Mesothelial cell of epicardium (in vitro differentiated cells): ENCODE data around the gene RAD51B. TPM values are rescaled to one million over a fixed set of nuclear protein-coding genes. Genes with fewer than 3 reads are reported as not detected.
A peak's percentile ranks its signal among the peaks of the same experiment; 100 is the strongest.

Source experiments
- DNase-seq, 2 experiments: peaks; one replicate each; pipeline ENCODE4 v3.0.0; 2021; ENCODE audit warnings: low spot score in 2 of 2; ENCODE audit not compliant: unreplicated experiment in 2 of 2
- H3K27ac Mint-ChIP-seq: 2 replicates; pipeline ENCODE4 v1.8.0; 2021; ENCODE audit warnings: mixed read lengths
- H3K27me3 Mint-ChIP-seq: 2 replicates; pipeline ENCODE4 v1.8.0; 2021; ENCODE audit warnings: low read depth, mixed read lengths
- H3K36me3 Mint-ChIP-seq: 2 replicates; pipeline ENCODE4 v1.8.0; 2021; ENCODE audit warnings: mixed read lengths
- H3K4me1 Mint-ChIP-seq: 2 replicates; pipeline ENCODE4 v1.8.0; 2021; ENCODE audit warnings: mixed read lengths
- H3K4me3 Mint-ChIP-seq: 2 replicates; pipeline ENCODE4 v1.8.0; 2021; ENCODE audit warnings: mild to moderate bottlenecking, moderate library complexity, mixed read lengths
- H3K9me3 Mint-ChIP-seq: 2 replicates; pipeline ENCODE4 v1.8.0; 2021; ENCODE audit warnings: mixed read lengths
- total RNA-seq: library from RNA; stranded (reverse); gene quantifications from 3 replicates; pipeline ENCODE4 v1.2.1, GENCODE V29; 2021
- TF ChIP-seq, protein P1 (sequence below): fragments of 200-600 bp; sonication (generic); IDR thresholded peaks from one replicate; pipeline ENCODE4 v1.5.0; 2021; ENCODE audit warnings: antibody characterized with exemption; ENCODE audit not compliant: unreplicated experiment

The RAD51B gene
- total RNA-seq, 1 donor from 2014 or later: 34.7 TPM

DNA sequence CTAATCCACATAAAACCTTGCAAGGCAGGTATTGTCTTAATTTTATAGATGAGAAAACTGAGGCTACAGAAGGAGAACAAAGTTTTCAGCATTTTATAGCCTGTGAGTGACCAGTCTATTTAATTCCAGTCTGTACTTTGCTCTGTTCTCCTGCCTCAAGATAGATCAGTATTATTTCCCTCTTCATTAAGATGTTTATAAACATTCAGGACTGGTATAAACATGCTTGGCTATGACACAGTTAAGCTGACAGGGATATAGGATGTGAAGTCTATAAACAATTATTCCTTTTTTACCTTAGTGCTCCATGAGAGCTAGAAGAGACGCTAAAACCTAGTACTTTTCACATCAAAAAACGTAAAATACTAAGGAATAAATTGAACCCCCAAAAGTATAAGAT lies 287.3 kb downstream of the RAD51B start:
- peaks cover 20% of the 10 kb centered on the region for H3K9me3 Mint-ChIP-seq

DNA sequence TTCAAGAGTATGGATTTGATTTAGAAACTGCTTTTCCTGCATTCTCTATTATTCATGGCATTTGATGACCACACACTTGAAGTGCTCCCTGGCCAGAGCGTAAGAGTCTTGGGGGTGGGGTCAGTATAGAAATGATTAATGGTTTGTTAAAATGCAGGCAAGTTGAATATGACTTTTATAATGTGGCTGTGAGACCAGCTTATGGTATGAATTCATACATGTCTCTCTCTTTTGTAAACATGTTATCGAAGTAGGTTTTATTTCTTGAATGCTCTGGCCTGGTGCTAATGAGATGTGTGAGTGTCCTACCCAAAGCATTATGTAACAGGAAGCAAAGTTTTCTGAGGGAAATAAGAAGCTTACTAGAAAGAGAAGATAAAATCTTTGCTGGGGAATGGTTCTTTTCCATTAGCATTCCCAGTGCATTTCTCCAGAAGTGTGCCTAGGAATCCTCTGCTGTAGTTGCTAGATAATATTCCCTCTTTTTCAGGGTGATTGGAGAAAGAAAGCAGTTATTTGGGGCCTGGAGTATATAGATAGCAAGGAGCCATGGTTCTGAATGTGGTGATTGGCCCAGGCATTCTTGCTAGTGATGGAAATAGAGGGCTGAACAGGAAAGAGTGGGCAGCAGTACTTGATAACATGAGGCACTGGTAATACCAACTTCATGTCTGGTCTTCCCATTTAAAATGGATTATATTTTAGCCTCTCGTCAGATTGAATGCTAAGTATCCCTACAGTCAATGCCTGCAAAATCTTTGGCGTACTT lies 289.7 kb downstream of the RAD51B start:
- H3K4me3 Mint-ChIP-seq: no peak overlapping the region
- H3K9me3 Mint-ChIP-seq: peaks cover 12% of the 10 kb centered on the region

More for the DNA sequence above, 287.3 kb downstream of the RAD51B start:
- peaks cover 11% of the 10 kb centered on the region for H3K36me3 Mint-ChIP-seq
- DNase-seq: no peak
- H3K27ac Mint-ChIP-seq: no peak overlapping the region
- no peak overlapping the region for H3K4me3 Mint-ChIP-seq
- no peaks in the 10 kb centered on the region for H3K27me3 Mint-ChIP-seq
- peaks cover 52% of the 10 kb centered on the region for H3K4me1 Mint-ChIP-seq
- TF ChIP-seq, protein P1, sequence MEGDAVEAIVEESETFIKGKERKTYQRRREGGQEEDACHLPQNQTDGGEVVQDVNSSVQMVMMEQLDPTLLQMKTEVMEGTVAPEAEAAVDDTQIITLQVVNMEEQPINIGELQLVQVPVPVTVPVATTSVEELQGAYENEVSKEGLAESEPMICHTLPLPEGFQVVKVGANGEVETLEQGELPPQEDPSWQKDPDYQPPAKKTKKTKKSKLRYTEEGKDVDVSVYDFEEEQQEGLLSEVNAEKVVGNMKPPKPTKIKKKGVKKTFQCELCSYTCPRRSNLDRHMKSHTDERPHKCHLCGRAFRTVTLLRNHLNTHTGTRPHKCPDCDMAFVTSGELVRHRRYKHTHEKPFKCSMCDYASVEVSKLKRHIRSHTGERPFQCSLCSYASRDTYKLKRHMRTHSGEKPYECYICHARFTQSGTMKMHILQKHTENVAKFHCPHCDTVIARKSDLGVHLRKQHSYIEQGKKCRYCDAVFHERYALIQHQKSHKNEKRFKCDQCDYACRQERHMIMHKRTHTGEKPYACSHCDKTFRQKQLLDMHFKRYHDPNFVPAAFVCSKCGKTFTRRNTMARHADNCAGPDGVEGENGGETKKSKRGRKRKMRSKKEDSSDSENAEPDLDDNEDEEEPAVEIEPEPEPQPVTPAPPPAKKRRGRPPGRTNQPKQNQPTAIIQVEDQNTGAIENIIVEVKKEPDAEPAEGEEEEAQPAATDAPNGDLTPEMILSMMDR: no peak

DNA sequence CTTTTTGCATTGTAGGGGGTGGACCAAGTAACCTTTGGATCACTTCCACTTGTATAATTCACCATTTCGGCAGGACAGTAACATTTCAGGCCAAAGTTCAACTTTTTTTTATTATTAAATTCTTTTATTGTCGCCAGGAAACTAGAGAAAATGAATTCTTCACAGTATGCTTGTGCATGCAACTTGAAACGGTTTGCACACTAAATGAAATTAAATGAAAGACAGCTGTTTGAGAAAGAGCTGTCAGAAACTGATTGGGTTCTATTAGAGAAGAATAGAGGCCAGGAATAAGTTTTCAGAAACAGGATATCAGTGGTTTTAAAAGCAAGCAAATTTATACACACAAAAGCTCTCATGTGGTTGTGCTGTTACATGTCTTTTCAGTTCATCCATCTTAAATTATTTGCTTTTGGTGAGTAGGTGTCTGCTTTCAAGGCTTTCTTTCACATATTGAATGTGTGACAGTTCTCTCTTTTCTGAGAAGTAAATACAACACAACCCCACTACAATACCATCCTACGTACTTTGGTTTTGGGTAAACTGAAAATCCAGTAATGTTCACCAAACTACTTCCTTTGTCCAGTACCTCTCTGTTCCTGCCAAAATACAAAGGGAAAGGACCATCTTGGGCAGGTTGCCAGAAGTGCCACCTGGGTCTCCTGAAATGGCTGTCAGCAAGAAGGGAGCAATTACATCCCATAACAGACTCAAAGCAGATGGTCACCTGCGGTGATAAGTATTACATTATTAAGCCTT lies 291.7 kb downstream of the RAD51B start:
- H3K27me3 Mint-ChIP-seq: no peaks in the 10 kb centered on the region
- DNase-seq: no peak
- H3K36me3 Mint-ChIP-seq: peaks cover 3% of the 10 kb centered on the region
- TF ChIP-seq, protein P1: no peak
- H3K9me3 Mint-ChIP-seq: peaks cover 12% of the 10 kb centered on the region
- peak overlapping the region; percentile 73 for H3K27ac Mint-ChIP-seq
- H3K4me1 Mint-ChIP-seq: peaks cover 47% of the 10 kb centered on the region
- no peak overlapping the region for H3K4me3 Mint-ChIP-seq

More for the DNA sequence above, 289.7 kb downstream of the RAD51B start:
- H3K36me3 Mint-ChIP-seq: peaks cover 3% of the 10 kb centered on the region
- H3K27ac Mint-ChIP-seq: peak overlapping the region; percentile 73
- no peaks in the 10 kb centered on the region for H3K27me3 Mint-ChIP-seq
- peaks cover 61% of the 10 kb centered on the region for H3K4me1 Mint-ChIP-seq
- DNase-seq: no peak
- TF ChIP-seq, protein P1: no peak

DNA sequence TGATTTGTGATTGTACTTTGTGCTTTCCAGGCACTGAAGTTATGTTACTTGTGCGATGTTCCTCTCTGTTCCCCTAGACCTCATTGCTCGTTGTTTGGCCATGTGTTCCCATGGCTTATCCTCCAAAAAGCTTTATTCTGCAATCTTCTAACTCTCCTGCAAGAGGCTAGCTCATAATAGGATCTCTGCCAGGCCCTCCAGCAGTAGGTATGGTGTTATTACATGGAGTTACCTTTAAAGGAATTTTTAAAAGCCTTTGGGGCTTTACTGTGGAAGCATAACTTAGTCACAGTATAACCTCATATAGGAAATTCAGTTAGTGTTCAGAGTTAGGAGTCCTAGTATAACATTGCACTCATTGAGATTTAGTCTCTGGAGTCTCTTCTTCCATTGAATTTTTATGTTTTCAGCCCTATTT lies 292.3 kb downstream of the RAD51B start:
- peak overlapping the region; percentile 73 for H3K27ac Mint-ChIP-seq
- peaks cover 3% of the 10 kb centered on the region for H3K36me3 Mint-ChIP-seq
- H3K4me3 Mint-ChIP-seq: no peak overlapping the region
- TF ChIP-seq, protein P1: no peak
- no peaks in the 10 kb centered on the region for H3K27me3 Mint-ChIP-seq
- H3K4me1 Mint-ChIP-seq: peaks cover 47% of the 10 kb centered on the region
- DNase-seq: no peak
- peaks cover 12% of the 10 kb centered on the region for H3K9me3 Mint-ChIP-seq

DNA sequence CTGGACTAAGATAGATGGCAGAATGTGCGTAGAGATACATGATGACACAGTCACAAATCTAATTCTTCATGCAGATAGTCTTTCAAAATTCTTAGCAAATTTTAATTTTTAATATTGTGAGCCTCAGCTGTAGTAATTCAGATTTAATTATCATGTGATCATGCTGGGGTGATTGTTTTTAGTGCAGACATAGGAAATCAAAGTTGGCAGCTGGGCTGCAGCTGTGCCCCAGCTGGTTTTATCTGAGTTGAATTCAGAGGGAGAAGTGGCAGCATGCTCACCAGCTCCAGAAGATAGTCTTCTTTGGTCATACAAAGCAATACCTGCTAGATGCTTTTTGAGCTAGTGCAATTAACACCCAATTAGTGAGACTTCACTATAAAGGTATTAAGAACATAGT lies 292.9 kb downstream of the RAD51B start:
- Mint-ChIP-seq H3K27me3 (no peaks in the 10 kb centered on the region), H3K27ac (peak overlapping the region; percentile 73)
- TF ChIP-seq, protein P1: no peak

More for the DNA sequence above, 292.9 kb downstream of the RAD51B start:
- H3K9me3 Mint-ChIP-seq: peaks cover 7% of the 10 kb centered on the region
- peaks cover 3% of the 10 kb centered on the region for H3K36me3 Mint-ChIP-seq
- DNase-seq: no peak
- no peak overlapping the region for H3K4me3 Mint-ChIP-seq
- peaks cover 48% of the 10 kb centered on the region for H3K4me1 Mint-ChIP-seq
